ENCODE measurements around the gene PRELID3B.
A peak's percentile ranks its signal among the peaks of the same experiment; 100 is the strongest.

The PRELID3B gene

DNA sequence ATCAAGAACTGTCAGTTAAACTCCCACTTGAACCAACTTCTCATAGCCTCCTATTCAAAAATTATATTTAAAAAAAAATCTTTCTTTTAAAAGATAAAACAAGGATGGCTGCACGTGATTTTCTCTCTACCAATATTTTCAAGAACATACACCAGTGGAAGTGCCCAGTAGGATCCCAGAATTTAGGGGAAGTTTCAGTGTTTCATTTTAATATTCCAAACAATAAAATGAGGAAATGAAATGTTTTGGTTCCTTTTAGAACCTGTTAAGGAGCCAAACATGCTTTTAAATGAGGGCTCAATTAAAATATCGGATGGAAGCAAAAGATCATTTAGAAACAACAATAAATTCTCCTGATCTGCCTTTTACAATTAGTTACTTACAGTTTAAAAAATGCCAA is 26.4 kb upstream of the PRELID3B start:
- DNase-seq (ENCODE audit: low read depth in 2 of 2): no peak
- no peak overlapping the region for H3K4me3 ChIP-seq (replicated peaks in 1 of 2; ENCODE audit: low read depth in 2 of 2, low read length in 2 of 2)
- no peak for TF ChIP-seq CTCF (IDR thresholded peaks at IDR 0.05; ENCODE audit: low read depth, low read length)

DNA sequence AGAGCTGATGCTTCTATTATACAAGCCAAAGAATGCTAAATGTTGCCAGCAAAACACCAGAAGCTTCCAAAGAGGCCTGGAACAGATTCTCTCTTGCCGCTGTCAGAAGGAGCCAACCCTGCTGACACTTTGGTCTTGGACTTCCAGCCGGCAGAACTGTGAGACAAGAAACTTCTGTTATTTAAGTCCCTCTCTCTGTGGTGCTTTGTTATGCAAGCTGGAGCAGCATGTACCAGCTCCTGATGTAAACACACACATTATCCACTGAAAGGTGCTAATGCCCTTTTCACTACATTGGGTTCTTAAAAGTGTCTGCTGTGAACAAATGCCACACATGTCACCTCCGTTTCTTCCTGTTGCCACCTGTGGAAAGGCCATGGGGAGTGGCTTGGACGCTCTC is 25.9 kb upstream of the PRELID3B start:
- DNase-seq (ENCODE audit: low read depth in 2 of 2): no peak
- no peak overlapping the region for H3K4me3 ChIP-seq (replicated peaks in 1 of 2; ENCODE audit: low read depth in 2 of 2, low read length in 2 of 2)
- no peak for TF ChIP-seq CTCF (IDR thresholded peaks at IDR 0.05; ENCODE audit: low read depth, low read length)

GRCh38 chr20:59064214-59064722 is 21.7 kb upstream of the PRELID3B start:
- TF ChIP-seq CTCF (IDR thresholded peaks at IDR 0.05; ENCODE audit: low read depth, low read length): no peak
- no peak for DNase-seq (ENCODE audit: low read depth in 2 of 2)
- H3K4me3 ChIP-seq (replicated peaks in 1 of 2; ENCODE audit: low read depth in 2 of 2, low read length in 2 of 2): no peak overlapping the region

DNA sequence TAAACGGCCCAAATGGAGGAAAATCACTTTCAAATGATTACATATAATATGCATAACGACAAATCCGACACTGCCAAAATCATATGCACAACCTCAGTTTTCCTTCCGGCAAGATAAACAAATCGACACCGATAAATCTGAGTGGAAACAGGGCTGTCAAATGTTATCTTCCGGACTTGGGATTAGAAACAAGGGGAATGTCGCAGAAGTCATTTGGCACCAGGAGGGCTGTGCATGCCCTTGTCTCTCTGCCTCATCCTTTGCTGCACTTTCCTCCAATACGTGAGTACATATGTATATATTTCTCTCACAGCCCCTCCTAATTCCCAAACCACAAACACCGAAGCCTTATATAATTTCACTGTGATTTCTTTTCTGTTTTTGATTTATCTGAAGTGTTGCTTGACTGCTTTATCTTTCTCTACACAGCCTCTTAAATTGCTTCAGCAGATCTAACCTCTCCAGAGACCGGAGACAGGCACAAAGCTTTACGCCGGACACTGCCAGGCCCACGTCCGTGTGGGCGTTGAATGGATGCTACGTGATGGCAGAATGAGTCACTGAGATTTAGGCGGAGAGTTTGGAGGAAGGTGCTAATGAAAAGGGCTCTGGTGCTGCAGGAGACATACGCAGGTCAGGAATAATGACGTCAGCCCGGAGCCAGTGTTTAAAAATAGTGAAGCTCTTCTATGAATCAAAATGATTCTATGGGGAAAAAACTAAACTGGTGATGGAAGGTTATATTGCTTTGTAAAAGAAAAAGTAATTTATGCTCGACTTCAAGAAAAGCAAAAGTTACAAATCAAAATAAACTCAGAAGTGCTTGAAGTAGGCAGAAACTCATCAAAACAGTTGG is 21.0 kb upstream of the PRELID3B start:
- peak; percentile 71 to 80 for DNase-seq (ENCODE audit: low read depth in 2 of 2)
- H3K4me3 ChIP-seq (replicated peaks in 1 of 2; ENCODE audit: low read depth in 2 of 2, low read length in 2 of 2): peak overlapping the region in 1 of 2 donors; percentile 12
- TF ChIP-seq CTCF (IDR thresholded peaks at IDR 0.05; ENCODE audit: low read depth, low read length): no peak

- no peak for TF ChIP-seq CTCF (IDR thresholded peaks at IDR 0.05; ENCODE audit: low read depth, low read length)
- no peak for DNase-seq (ENCODE audit: low read depth in 2 of 2)
- no peak overlapping the region for H3K4me3 ChIP-seq (replicated peaks in 1 of 2; ENCODE audit: low read depth in 2 of 2, low read length in 2 of 2)
These were observed 19.5 kb upstream of the PRELID3B start for GRCh38 chr20:59062081-59062480.

DNA sequence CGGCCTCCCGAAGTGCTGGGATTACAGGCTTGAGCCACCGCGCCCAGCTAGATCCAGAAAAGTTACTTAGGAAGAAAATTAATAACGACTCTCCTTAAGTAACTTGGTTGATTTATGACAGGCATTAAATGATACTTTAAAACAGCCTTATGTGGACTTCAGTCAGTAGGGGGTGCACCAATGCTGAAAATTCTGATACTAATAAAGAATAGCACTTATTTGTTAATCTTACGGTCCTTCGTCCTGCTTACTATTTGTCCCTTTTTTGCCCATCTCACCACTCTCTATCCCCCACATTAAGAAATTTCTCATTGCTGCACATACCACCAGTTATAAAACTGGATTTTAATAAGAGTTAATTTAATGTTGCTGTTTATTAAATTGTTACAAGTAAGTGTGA is 12.7 kb upstream of the PRELID3B start:
- peak; percentile 45 to 61 for DNase-seq (ENCODE audit: low read depth in 2 of 2)
- TF ChIP-seq CTCF (IDR thresholded peaks at IDR 0.05; ENCODE audit: low read depth, low read length): peak; percentile 37
- H3K4me3 ChIP-seq (replicated peaks in 1 of 2; ENCODE audit: low read depth in 2 of 2, low read length in 2 of 2): no peak overlapping the region

Measured in cardiac fibroblast (primary cell).